ENCODE measurements around the gene KAZN. TPM values are rescaled to one million over a fixed set of nuclear protein-coding genes. Genes with fewer than 3 reads are reported as not detected.

The KAZN gene
- polyA plus RNA-seq, 2 of the 4 experiments (the other 2 are of a cell fraction), result 1.3 to 1.9 TPM

- Histone ChIP-seq H3K27ac (no peak overlapping the region), H3K4me1 (no peaks in the 10 kb centered on the region), H3K4me2 (no peak overlapping the region), H3K4me3 (no peak overlapping the region), H3K9me3 (no peaks in the 10 kb centered on the region)
- DNase-seq (ENCODE audit: low read depth in 1 of 2, low spot score in 1 of 2) (no peak), FAIRE-seq (no peak), ATAC-seq (no peak)
- WGBS (ENCODE audit: missing lambda C conversion rate), result 28% methylated on average over 4 of the region's 4 CpGs
- TF ChIP-seq MAX (IDR thresholded peaks at IDR 0.05) (no peak), USF2 (IDR thresholded peaks at IDR 0.05) (no peak), MYC (IDR thresholded peaks at IDR 0.05; ENCODE audit: borderline replicate concordance, low read length) (no peak), ZNF302 (CRISPR knock-in tag; IDR thresholded peaks at IDR 0.05) (no peak), ZFP36 (IDR thresholded peaks at IDR 0.05; ENCODE audit: borderline replicate concordance, partially characterized antibody) (no peak), EP300 (IDR thresholded peaks at IDR 0.05) (no peak), CHD4 (IDR thresholded peaks at IDR 0.05; ENCODE audit: borderline replicate concordance) (no peak), CHD2 (IDR thresholded peaks at IDR 0.05; ENCODE audit: low read length, partially characterized antibody) (no peak)
- ChIA-PET POLR2A (no interaction called here), CTCF (no interaction called here)
Observed at GRCh38 chr1:14869187-14869586, 270.7 kb downstream of the KAZN start.

- POLR2A ChIA-PET, result no interaction called here
- no peak for DNase-seq (ENCODE audit: low read depth in 1 of 2, low spot score in 1 of 2)
- H3K4me1 ChIP-seq, result no peaks in the 10 kb centered on the region
- no peak overlapping the region for H3K4me2 ChIP-seq
- FAIRE-seq, result no peak
- no peak overlapping the region for H3K27ac ChIP-seq
- H3K4me3 ChIP-seq, result no peak overlapping the region
- TF ChIP-seq USF2 (IDR thresholded peaks at IDR 0.05), result no peak
- TF ChIP-seq EHF (CRISPR knock-in tag; IDR thresholded peaks at IDR 0.05), result no peak
- no peak for TF ChIP-seq E2F6 (IDR thresholded peaks at IDR 0.05; ENCODE audit: borderline replicate concordance, low read depth)
- TF ChIP-seq NR3C1 (IDR thresholded peaks at IDR 0.05), result no peak
- no peak for TF ChIP-seq ZFP36 (IDR thresholded peaks at IDR 0.05; ENCODE audit: borderline replicate concordance, partially characterized antibody)
- ATAC-seq, result no peak
- 5% methylated on average over 6 of the region's 6 CpGs for WGBS (ENCODE audit: missing lambda C conversion rate)
- H3K9me3 ChIP-seq, result no peaks in the 10 kb centered on the region
- CTCF ChIA-PET, result no interaction called here
Observed at GRCh38 chr1:14871218-14871970, 272.9 kb downstream of the KAZN start.

- ATAC-seq (no peak), DNase-seq (ENCODE audit: low read depth in 1 of 2, low spot score in 1 of 2) (no peak), FAIRE-seq (no peak)
- POLR2A ChIA-PET, result no interaction called here
- H3K4me2 ChIP-seq, result no peak overlapping the region
- no peaks in the 10 kb centered on the region for H3K4me1 ChIP-seq
- H3K9me3 ChIP-seq, result no peaks in the 10 kb centered on the region
- 0% methylated on average over 3 of the region's 3 CpGs for WGBS (ENCODE audit: missing lambda C conversion rate)
- no peak overlapping the region for H3K4me3 ChIP-seq
- CTCF ChIA-PET, result no interaction called here
- no peak for TF ChIP-seq BHLHE40 (IDR thresholded peaks at IDR 0.05; ENCODE audit: low read depth, low read length)
- no peak for TF ChIP-seq TP53 (CRISPR knock-in tag; IDR thresholded peaks at IDR 0.05)
- no peak for TF ChIP-seq HDAC2 (IDR thresholded peaks at IDR 0.05)
- no peak for TF ChIP-seq RNF2 (IDR thresholded peaks at IDR 0.05; ENCODE audit: borderline replicate concordance, low read depth)
- no peak for TF ChIP-seq CTCF (IDR thresholded peaks at IDR 0.05)
- no peak for TF ChIP-seq SMC3 (IDR thresholded peaks at IDR 0.05)
- no peak for TF ChIP-seq BCL3 (IDR thresholded peaks at IDR 0.05)
- TF ChIP-seq ZSCAN20 (CRISPR knock-in tag; IDR thresholded peaks at IDR 0.05), result no peak
- TF ChIP-seq ESRRA (IDR thresholded peaks at IDR 0.05; ENCODE audit: borderline replicate concordance, low read length), result no peak
- no peak for TF ChIP-seq HEYL (CRISPR knock-in tag; IDR thresholded peaks at IDR 0.05)
- TF ChIP-seq FOSL2 (IDR thresholded peaks at IDR 0.05), result no peak
- no peak for TF ChIP-seq FOSL2 (CRISPR knock-in tag; IDR thresholded peaks at IDR 0.05)
- H3K27ac ChIP-seq, result no peak overlapping the region
Observed at GRCh38 chr1:14872762-14873161, 274.3 kb downstream of the KAZN start.

All from A549 (cell line).